Small intestine (tissue), 7 donors: Measurements from ENCODE around the gene MSMP. TPM values are rescaled to one million over a fixed set of nuclear protein-coding genes. Genes with fewer than 3 reads are reported as not detected.

Source experiments
- DNase-seq, 2 donors: peaks; one replicate each; pipeline versions ENCODE4 v3.0.0 to v3.0.0-alpha.2; 2013
- FAIRE-seq: peaks from 2 replicates; lab custom pipeline; 2012; peaks lifted over from hg19 to GRCh38; lab: Jason Lieb, UNC
- H3K27ac ChIP-seq, 3 donors: one replicate each; pipeline ENCODE4 v1.5.1; 2013; ENCODE audit warnings: low read length in 2 of 3, mild to moderate bottlenecking in 2 of 3, control low read depth in 1 of 3, inconsistent platforms in 1 of 3, low read depth in 1 of 3, moderate library complexity in 1 of 3
- H3K27me3 ChIP-seq, 3 donors: one replicate each; pipeline ENCODE4 v1.6.1; 2013; ENCODE audit warnings: low read length in 3 of 3, inconsistent platforms in 1 of 3; ENCODE audit not compliant: control insufficient read depth in 3 of 3, insufficient read depth in 3 of 3
- H3K36me3 ChIP-seq, 3 donors: one replicate each; pipeline ENCODE4 v1.6.1; 2013; ENCODE audit warnings: low read length in 3 of 3, inconsistent platforms in 1 of 3, low read depth in 1 of 3, mild to moderate bottlenecking in 1 of 3, moderate library complexity in 1 of 3; ENCODE audit not compliant: control insufficient read depth in 3 of 3, insufficient read depth in 2 of 3
- H3K4me1 ChIP-seq, 3 donors: one replicate each; pipeline ENCODE4 v1.6.1; 2013; ENCODE audit warnings: low read length in 2 of 3, inconsistent platforms in 1 of 3, low read depth in 1 of 3, mild to moderate bottlenecking in 1 of 3, moderate library complexity in 1 of 3; ENCODE audit not compliant: control insufficient read depth in 3 of 3, insufficient read depth in 2 of 3
- H3K4me3 ChIP-seq, 3 donors: one replicate each; pipeline ENCODE4 v1.5.1; 2013; ENCODE audit warnings: low read length in 3 of 3, control low read depth in 1 of 3, inconsistent platforms in 1 of 3, low read depth in 1 of 3, mild to moderate bottlenecking in 1 of 3, moderate library complexity in 1 of 3
- H3K9me3 ChIP-seq, 2 donors: one replicate each; pipeline ENCODE4 v1.6.1; 2013; ENCODE audit warnings: low read depth in 1 of 2, low read length in 1 of 2; ENCODE audit not compliant: control insufficient read depth in 2 of 2, insufficient read depth in 1 of 2
- WGBS, 3 donors: extraction: QIAGEN DNeasy Blood & Tissue Kit; methylation state at CpG; one replicate each; pipeline ENCODE4 v1.1.7; 2013; 5-methylcytosine and 5-hydroxymethylcytosine counted together
- polyA plus RNA-seq, 4 donors: library from polyadenylated mRNA; stranded (reverse) in 3 of 4; unstranded in 1 of 4; fragments of 200-250 nt in 3 of 4; fragments of 120-200 nt in 1 of 4; gene quantifications; one replicate each; pipeline versions ENCODE4 v1.2.1 to v1.2.3, GENCODE V29; 2013
- donor health status: healthy with polysubstance abuse.
- donor health status: control.
- donor health status: control.
- donor health status: Bipolar disorder and iron deficiency.
- donor health status: healthy.

MSMP gene
- polyA plus RNA-seq, 4 donors, result 0.18 to 0.52 TPM; not detected in 2

- 91 to 96% (median 95%) methylated on average over 14 of the region's 14 CpGs for WGBS, 3 donors
- FAIRE-seq, result no peak
- peaks cover 0 to 8% (median 0%) of the 10 kb centered on the region in 3 donors for H3K4me1 ChIP-seq
- H3K9me3 ChIP-seq, result no peaks in the 10 kb centered on the region
- no peak for DNase-seq
- H3K36me3 ChIP-seq, result peaks cover 0 to 40% (median 0%) of the 10 kb centered on the region in 3 donors
- H3K4me3 ChIP-seq, result no peak overlapping the region
- H3K27me3 ChIP-seq, result no peaks in the 10 kb centered on the region
- no peak overlapping the region for H3K27ac ChIP-seq
These were observed 38.8 kb upstream of the MSMP start for GRCh38 chr9:35792826-35793225.

- Histone ChIP-seq H3K36me3 (peaks cover 0 to 40% (median 0%) of the 10 kb centered on the region in 3 donors), H3K27me3 (no peaks in the 10 kb centered on the region), H3K9me3 (no peaks in the 10 kb centered on the region), H3K4me1 (peaks cover 0 to 8% (median 0%) of the 10 kb centered on the region in 3 donors), H3K27ac (no peak overlapping the region), H3K4me3 (peak overlapping the region in 2 of 3 donors; percentile 24 to 37)
- FAIRE-seq (no peak), DNase-seq (no peak)
- 86 to 92% (median 91%) methylated on average over 33 to 34 of the region's 34 CpGs for WGBS, 3 donors
These were observed 38.1 kb upstream of the MSMP start for GRCh38 chr9:35792024-35792813.

- 20 to 57% (median 35%) methylated on average over 26 to 64 of the region's 64 CpGs for WGBS, 3 donors
- no peaks in the 10 kb centered on the region for H3K9me3 ChIP-seq
- no peaks in the 10 kb centered on the region for H3K27me3 ChIP-seq
- peaks cover 0 to 8% (median 0%) of the 10 kb centered on the region in 3 donors for H3K4me1 ChIP-seq
- peaks cover 0 to 39% (median 0%) of the 10 kb centered on the region in 3 donors for H3K36me3 ChIP-seq
- DNase-seq (peak in 1 of 2 donors; percentile 49), FAIRE-seq (no peak)
- H3K4me3 ChIP-seq, result peak within 1 kb of the TSS; percentile 8 to 37 (median 24)
- H3K27ac ChIP-seq, result peak within 1 kb of the TSS in 2 of 3 donors; percentile 9 to 48
These were observed 37.3 kb upstream of the MSMP start, which contains the start of gene NPR2 for GRCh38 chr9:35791297-35791921. TSS of gene NPR2 (plus strand) at chr9:35791591. CDS start at chr9:35792409, 818 bp downstream.

- Histone ChIP-seq H3K4me3 (peak overlapping the region in 1 of 3 donors; percentile 16), H3K36me3 (peaks cover 0 to 41% (median 2%) of the 10 kb centered on the region in 3 donors), H3K9me3 (no peaks in the 10 kb centered on the region), H3K27ac (peak overlapping the region in 2 of 3 donors; percentile 9 to 19), H3K27me3 (no peaks in the 10 kb centered on the region), H3K4me1 (peaks cover 0 to 8% (median 0%) of the 10 kb centered on the region in 3 donors)
- DNase-seq (peak; percentile 76 to 84), FAIRE-seq (no peak)
- 51 to 66% (median 66%) methylated on average over 37 of the region's 37 CpGs for WGBS, 3 donors
These were observed 36.6 kb upstream of the MSMP start for GRCh38 chr9:35790385-35791296.

- FAIRE-seq (no peak), DNase-seq (no peak)
- no peak overlapping the region for H3K27ac ChIP-seq
- peaks cover 0 to 8% (median 0%) of the 10 kb centered on the region in 3 donors for H3K4me1 ChIP-seq
- H3K4me3 ChIP-seq, result no peak overlapping the region
- peaks cover 0 to 44% (median 2%) of the 10 kb centered on the region in 3 donors for H3K36me3 ChIP-seq
- H3K27me3 ChIP-seq, result no peaks in the 10 kb centered on the region
- 34 to 38% (median 36%) methylated on average over 4 of the region's 4 CpGs for WGBS, 3 donors
- no peaks in the 10 kb centered on the region for H3K9me3 ChIP-seq
These were observed 35.9 kb upstream of the MSMP start for GRCh38 chr9:35790025-35790384.

- DNase-seq (no peak), FAIRE-seq (no peak)
- Histone ChIP-seq H3K9me3 (no peaks in the 10 kb centered on the region), H3K27ac (no peak overlapping the region), H3K4me3 (no peak overlapping the region), H3K36me3 (peaks cover 0 to 46% (median 2%) of the 10 kb centered on the region in 3 donors), H3K4me1 (peaks cover 0 to 8% (median 0%) of the 10 kb centered on the region in 3 donors), H3K27me3 (no peaks in the 10 kb centered on the region)
- 93 to 98% (median 98%) methylated on average over 2 of the region's 2 CpGs for WGBS, 3 donors
These were observed 35.5 kb upstream of the MSMP start for GRCh38 chr9:35789541-35789940.

GRCh38 chr9:35783418-35783817 lies 29.3 kb upstream of the MSMP start:
- peaks cover 0 to 17% (median 5%) of the 10 kb centered on the region in 3 donors for H3K36me3 ChIP-seq
- H3K9me3 ChIP-seq, result no peaks in the 10 kb centered on the region
- DNase-seq (no peak), FAIRE-seq (no peak)
- no peaks in the 10 kb centered on the region for H3K27me3 ChIP-seq
- H3K4me3 ChIP-seq, result no peak overlapping the region
- H3K27ac ChIP-seq, result no peak overlapping the region
- H3K4me1 ChIP-seq, result no peaks in the 10 kb centered on the region

GRCh38 chr9:35781066-35781465 lies 27.0 kb upstream of the MSMP start:
- no peaks in the 10 kb centered on the region for H3K9me3 ChIP-seq
- DNase-seq, result no peak
- H3K27ac ChIP-seq, result no peak overlapping the region
- peaks cover 0 to 12% (median 5%) of the 10 kb centered on the region in 3 donors for H3K36me3 ChIP-seq
- no peak for FAIRE-seq
- H3K4me1 ChIP-seq, result no peaks in the 10 kb centered on the region
- WGBS, 3 donors, result 74 to 91% (median 82%) methylated on average over 2 of the region's 2 CpGs
- H3K27me3 ChIP-seq, result no peaks in the 10 kb centered on the region
- no peak overlapping the region for H3K4me3 ChIP-seq
